HepG2 (cell line): ENCODE results near the gene DQX1. TPM values are rescaled to one million over a fixed set of nuclear protein-coding genes. Genes with fewer than 3 reads are reported as not detected.

Experiments
- AGO2 ChIP-seq: fragments of 200-400 bp; formaldehyde crosslinking; optimal IDR thresholded peaks from 2 replicates; pipeline ENCODE3; 2017; ENCODE audit warnings: mild to moderate bottlenecking, low read depth, low read length, moderate library complexity
- BRD4 ChIP-seq: sonication (generic); formaldehyde crosslinking; IDR thresholded peaks from 2 replicates; pipeline ENCODE4 v1.4.0; 2020; ENCODE audit warnings: missing genetic modification reagents
- CAMTA2 ChIP-seq: sonication (generic); formaldehyde crosslinking; IDR thresholded peaks from 2 replicates; pipeline ENCODE4 v1.4.0; 2020; ENCODE audit warnings: mild to moderate bottlenecking, missing genetic modification reagents, borderline replicate concordance
- FLYWCH1 ChIP-seq: sonication (generic); formaldehyde crosslinking; IDR thresholded peaks from 2 replicates; pipeline ENCODE4 v1.8.1; 2023; ENCODE audit warnings: mild to moderate bottlenecking, missing genetic modification reagents
- FOSL1 ChIP-seq: sonication (generic); formaldehyde crosslinking; IDR thresholded peaks from 2 replicates; pipeline ENCODE4 v1.9.0; 2021; ENCODE audit warnings: missing genetic modification reagents, borderline replicate concordance
- IRF2 ChIP-seq: IDR thresholded peaks from 2 replicates; pipeline ENCODE4 v1.6.1; 2018; ENCODE audit warnings: missing genetic modification reagents, missing compliant biosample characterization
- PAWR ChIP-seq: sonication (generic); formaldehyde crosslinking; IDR thresholded peaks from 2 replicates; pipeline ENCODE4 v1.4.0; 2020; ENCODE audit warnings: missing genetic modification reagents, mild to moderate bottlenecking, borderline replicate concordance
- RNF2 ChIP-seq: fragments of 450-650 bp; conservative IDR thresholded peaks from 2 replicates; pipeline ENCODE4 v1.6.1; 2016; ENCODE audit warnings: low read depth
- SUZ12 ChIP-seq: fragments of 150-350 bp; IDR thresholded peaks from 2 replicates; pipeline ENCODE4 v1.6.1; 2014; ENCODE audit warnings: low read depth, low read length
- XRCC5 ChIP-seq: fragments of 200-400 bp; formaldehyde crosslinking; optimal IDR thresholded peaks from 2 replicates; pipeline ENCODE3; 2017; ENCODE audit warnings: mild to moderate bottlenecking, low read length
- ZBTB20 ChIP-seq: sonication (generic); formaldehyde crosslinking; IDR thresholded peaks from 2 replicates; pipeline ENCODE4 v1.8.1; 2023; ENCODE audit warnings: missing genetic modification reagents, low read depth, mild to moderate bottlenecking, borderline replicate concordance
- ZC3H13 ChIP-seq: sonication (generic); formaldehyde crosslinking; IDR thresholded peaks from 2 replicates; pipeline ENCODE4 v1.8.1; 2023; ENCODE audit warnings: mild to moderate bottlenecking, missing genetic modification reagents, moderate library complexity
- ZFP90 ChIP-seq: sonication (generic); formaldehyde crosslinking; IDR thresholded peaks from 2 replicates; pipeline ENCODE4 v1.8.0; 2022; ENCODE audit warnings: missing genetic modification reagents, mild to moderate bottlenecking, inconsistent platforms, borderline replicate concordance
- ZMYM3 ChIP-seq: sonication (generic); formaldehyde crosslinking; IDR thresholded peaks from 2 replicates; pipeline ENCODE4 v1.5.1; 2020; ENCODE audit warnings: mild to moderate bottlenecking, missing genetic modification reagents
- ZNF235 ChIP-seq: sonication (generic); formaldehyde crosslinking; IDR thresholded peaks from 2 replicates; pipeline ENCODE4 v1.8.1; 2023; ENCODE audit warnings: mild to moderate bottlenecking, missing genetic modification reagents, borderline replicate concordance
- ZNF274 ChIP-seq: sonication (generic); formaldehyde crosslinking; IDR thresholded peaks from 2 replicates; pipeline ENCODE4 v1.5.1; 2020; ENCODE audit warnings: mild to moderate bottlenecking, missing genetic modification reagents
- ZNF788 ChIP-seq: sonication (generic); formaldehyde crosslinking; IDR thresholded peaks from 2 replicates; pipeline ENCODE4 v1.5.0; 2020; ENCODE audit warnings: mild to moderate bottlenecking, missing genetic modification reagents, borderline replicate concordance
- polyA plus RNA-seq, 8 experiments: library from polyadenylated mRNA; depleted of rRNA in 3 of 8; stranded (reverse) in 7 of 8; unstranded in 1 of 8; fragments of >200 nt; fragmentation: Illumina TruSeq in 4 of 8; extraction: Trizol in 4 of 8; gene quantifications; 2 replicates each; pipeline versions ENCODE4 v1.2.1 to v1.2.3, GENCODE V29; 2011 to 2016; ENCODE audit warnings: low read depth in 4 of 8, missing spikeins in 1 of 8, mixed read lengths in 1 of 8; ENCODE audit not compliant: insufficient read depth in 1 of 8
- total RNA-seq, 5 experiments: library from RNA; depleted of rRNA; stranded (reverse); fragments of >200 nt; fragmentation: Illumina TruSeq; extraction: Trizol; gene quantifications; 2 replicates each; pipeline ENCODE4 v1.2.3, GENCODE V29; 2016; ENCODE audit warnings: low read depth in 1 of 5
- TF ChIP-seq, protein P1 (sequence below): IDR thresholded peaks from 2 replicates; pipeline ENCODE4 v1.6.1; 2016; ENCODE audit warnings: low read depth, missing genetic modification reagents, missing compliant biosample characterization
- TF ChIP-seq, protein P2 (sequence below): sonication (generic); formaldehyde crosslinking; IDR thresholded peaks from 2 replicates; pipeline ENCODE4 v1.5.0; 2020; ENCODE audit warnings: mild to moderate bottlenecking, missing genetic modification reagents

DQX1 gene
- total and polyA plus RNA-seq, 2 of the 13 experiments (the other 11 are each of a cell fraction or from before 2014, with no cell fraction given), result 27.6 to 89.8 TPM

DNA sequence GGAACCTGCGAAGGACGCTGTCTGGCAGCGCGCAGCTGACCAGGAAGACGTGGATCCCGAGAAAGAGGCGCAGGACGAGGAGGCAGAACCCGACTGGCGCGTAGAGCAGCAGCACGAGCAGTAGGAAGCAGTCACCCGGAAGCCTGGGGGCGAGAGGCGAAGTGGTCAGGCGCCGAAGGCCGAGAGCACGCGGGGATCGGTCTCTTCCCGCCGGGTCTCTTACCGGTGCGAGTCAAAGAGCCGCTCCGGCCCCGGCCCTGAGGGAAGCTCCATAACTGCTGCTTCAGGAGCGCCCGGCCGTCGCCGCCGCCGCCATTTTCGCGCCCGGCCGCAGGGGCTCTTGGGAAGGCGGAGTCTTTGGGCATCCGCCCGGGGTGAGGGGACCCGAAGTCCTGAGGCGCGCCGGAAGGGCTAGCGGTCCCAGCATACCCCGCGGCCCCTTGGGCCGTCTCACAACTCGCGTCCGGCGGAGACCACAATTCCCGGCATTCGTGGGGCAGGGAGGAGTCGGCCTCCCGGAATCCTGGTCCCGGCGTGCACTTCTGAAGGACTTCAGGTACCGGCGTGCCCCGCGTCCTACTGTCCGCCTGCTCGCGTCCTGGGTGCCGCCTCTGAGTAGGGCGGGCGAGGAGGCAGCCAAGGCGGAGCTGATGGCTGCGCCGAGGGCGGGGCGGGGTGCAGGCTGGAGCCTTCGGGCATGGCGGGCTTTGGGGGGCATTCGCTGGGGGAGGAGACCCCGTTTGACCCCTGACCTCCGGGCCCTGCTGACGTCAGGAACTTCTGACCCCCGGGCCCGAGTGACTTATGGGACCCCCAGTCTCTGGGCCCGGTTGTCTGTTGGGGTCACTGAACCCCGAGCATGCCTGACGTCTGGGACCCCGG is 3.6 kb upstream of the DQX1 start, which contains the start of the genes AUP1 and HTRA2 (continued):
- TF ChIP-seq, protein P1, sequence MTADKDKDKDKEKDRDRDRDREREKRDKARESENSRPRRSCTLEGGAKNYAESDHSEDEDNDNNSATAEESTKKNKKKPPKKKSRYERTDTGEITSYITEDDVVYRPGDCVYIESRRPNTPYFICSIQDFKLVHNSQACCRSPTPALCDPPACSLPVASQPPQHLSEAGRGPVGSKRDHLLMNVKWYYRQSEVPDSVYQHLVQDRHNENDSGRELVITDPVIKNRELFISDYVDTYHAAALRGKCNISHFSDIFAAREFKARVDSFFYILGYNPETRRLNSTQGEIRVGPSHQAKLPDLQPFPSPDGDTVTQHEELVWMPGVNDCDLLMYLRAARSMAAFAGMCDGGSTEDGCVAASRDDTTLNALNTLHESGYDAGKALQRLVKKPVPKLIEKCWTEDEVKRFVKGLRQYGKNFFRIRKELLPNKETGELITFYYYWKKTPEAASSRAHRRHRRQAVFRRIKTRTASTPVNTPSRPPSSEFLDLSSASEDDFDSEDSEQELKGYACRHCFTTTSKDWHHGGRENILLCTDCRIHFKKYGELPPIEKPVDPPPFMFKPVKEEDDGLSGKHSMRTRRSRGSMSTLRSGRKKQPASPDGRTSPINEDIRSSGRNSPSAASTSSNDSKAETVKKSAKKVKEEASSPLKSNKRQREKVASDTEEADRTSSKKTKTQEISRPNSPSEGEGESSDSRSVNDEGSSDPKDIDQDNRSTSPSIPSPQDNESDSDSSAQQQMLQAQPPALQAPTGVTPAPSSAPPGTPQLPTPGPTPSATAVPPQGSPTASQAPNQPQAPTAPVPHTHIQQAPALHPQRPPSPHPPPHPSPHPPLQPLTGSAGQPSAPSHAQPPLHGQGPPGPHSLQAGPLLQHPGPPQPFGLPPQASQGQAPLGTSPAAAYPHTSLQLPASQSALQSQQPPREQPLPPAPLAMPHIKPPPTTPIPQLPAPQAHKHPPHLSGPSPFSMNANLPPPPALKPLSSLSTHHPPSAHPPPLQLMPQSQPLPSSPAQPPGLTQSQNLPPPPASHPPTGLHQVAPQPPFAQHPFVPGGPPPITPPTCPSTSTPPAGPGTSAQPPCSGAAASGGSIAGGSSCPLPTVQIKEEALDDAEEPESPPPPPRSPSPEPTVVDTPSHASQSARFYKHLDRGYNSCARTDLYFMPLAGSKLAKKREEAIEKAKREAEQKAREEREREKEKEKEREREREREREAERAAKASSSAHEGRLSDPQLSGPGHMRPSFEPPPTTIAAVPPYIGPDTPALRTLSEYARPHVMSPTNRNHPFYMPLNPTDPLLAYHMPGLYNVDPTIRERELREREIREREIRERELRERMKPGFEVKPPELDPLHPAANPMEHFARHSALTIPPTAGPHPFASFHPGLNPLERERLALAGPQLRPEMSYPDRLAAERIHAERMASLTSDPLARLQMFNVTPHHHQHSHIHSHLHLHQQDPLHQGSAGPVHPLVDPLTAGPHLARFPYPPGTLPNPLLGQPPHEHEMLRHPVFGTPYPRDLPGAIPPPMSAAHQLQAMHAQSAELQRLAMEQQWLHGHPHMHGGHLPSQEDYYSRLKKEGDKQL (CRISPR knock-in tag), result no peak
- TF ChIP-seq AGO2 (peak; percentile 93), FOSL1 (CRISPR knock-in tag) (no peak), IRF2 (CRISPR knock-in tag) (peak; percentile 97), ZFP90 (CRISPR knock-in tag) (peak; percentile 95), RNF2 (no peak; the same call in 1 of the 2 replicates), SUZ12 (peak; percentile 88), ZBTB20 (CRISPR knock-in tag) (peak; percentile 77; the same call in 1 of the 2 replicates), ZNF274 (CRISPR knock-in tag) (peak; percentile 47; the same call in 1 of the 2 replicates), ZNF235 (CRISPR knock-in tag) (peak; percentile 83; the same call in 1 of the 2 replicates), ZNF788 (CRISPR knock-in tag) (peak; percentile 90; the same call in 1 of the 2 replicates), BRD4 (peak; percentile 46; the same call in 1 of the 2 replicates), CAMTA2 (CRISPR knock-in tag) (peak; percentile 88), FLYWCH1 (CRISPR knock-in tag) (0 out of 2 replicates have a peak, but pooled peaks have one; percentile 13), ZC3H13 (CRISPR knock-in tag) (peak; percentile 36; the same call in 1 of the 2 replicates), PAWR (CRISPR knock-in tag) (no peak), XRCC5 (peak; percentile 84), ZMYM3 (CRISPR knock-in tag) (no peak)
- TF ChIP-seq, protein P2, sequence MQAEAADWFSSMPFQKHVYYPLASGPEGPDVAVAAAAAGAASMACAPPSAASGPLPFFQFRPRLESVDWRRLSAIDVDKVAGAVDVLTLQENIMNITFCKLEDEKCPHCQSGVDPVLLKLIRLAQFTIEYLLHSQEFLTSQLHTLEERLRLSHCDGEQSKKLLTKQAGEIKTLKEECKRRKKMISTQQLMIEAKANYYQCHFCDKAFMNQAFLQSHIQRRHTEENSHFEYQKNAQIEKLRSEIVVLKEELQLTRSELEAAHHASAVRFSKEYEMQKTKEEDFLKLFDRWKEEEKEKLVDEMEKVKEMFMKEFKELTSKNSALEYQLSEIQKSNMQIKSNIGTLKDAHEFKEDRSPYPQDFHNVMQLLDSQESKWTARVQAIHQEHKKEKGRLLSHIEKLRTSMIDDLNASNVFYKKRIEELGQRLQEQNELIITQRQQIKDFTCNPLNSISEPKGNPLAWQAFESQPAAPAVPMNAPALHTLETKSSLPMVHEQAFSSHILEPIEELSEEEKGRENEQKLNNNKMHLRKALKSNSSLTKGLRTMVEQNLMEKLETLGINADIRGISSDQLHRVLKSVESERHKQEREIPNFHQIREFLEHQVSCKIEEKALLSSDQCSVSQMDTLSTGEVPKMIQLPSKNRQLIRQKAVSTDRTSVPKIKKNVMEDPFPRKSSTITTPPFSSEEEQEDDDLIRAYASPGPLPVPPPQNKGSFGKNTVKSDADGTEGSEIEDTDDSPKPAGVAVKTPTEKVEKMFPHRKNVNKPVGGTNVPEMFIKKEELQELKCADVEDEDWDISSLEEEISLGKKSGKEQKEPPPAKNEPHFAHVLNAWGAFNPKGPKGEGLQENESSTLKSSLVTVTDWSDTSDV (CRISPR knock-in tag), result peak; percentile 65; the same call in 1 of the 2 replicates
